ENCODE results near the gene CNTN3.

Gene CNTN3

GRCh38 chr3:74639681-74640080, 25.2 kb upstream of the CNTN3 start:
- H3K4me1 ChIP-seq (ENCODE audit: control insufficient read depth in 1 of 2, insufficient read depth in 2 of 2, low read length in 2 of 2), result no peaks in the 10 kb centered on the region
- H3K27me3 ChIP-seq (ENCODE audit: control insufficient read depth in 1 of 2, insufficient read depth in 2 of 2, low read length in 2 of 2), result no peaks in the 10 kb centered on the region
- no peak overlapping the region for H3K27ac ChIP-seq (ENCODE audit: low read depth, low read length)
- H3K36me3 ChIP-seq (ENCODE audit: control insufficient read depth in 1 of 2, insufficient read depth in 2 of 2, low read length in 2 of 2), result no peaks in the 10 kb centered on the region
- no peak overlapping the region for H3K4me3 ChIP-seq (ENCODE audit: low read depth in 1 of 2, low read length in 2 of 2)
- no peak overlapping the region for H3K9ac ChIP-seq (ENCODE audit: low read depth in 1 of 2, low read length in 2 of 2)
- H3K9me3 ChIP-seq (ENCODE audit: control insufficient read depth in 1 of 2, low read length in 2 of 2), result no peaks in the 10 kb centered on the region

DNA sequence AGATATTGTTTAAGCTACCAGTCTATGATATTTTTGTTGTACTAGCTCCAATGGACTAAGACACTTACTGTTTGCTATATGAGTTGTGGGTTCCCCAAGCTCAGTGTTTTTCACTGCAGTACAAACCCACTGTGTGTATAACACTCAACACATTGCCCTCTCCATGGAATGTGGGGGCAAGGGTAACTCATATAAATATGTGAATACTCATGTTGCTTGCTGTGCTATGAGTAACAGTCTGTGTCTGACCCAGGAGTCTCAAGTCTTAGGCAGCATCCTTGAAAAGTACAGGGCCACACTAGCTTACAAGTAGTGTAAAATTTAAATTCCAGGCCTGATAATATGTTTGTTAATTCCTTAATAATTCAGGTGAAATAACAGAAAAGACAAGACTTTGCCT, 22.5 kb upstream of the CNTN3 start:
- H3K9ac ChIP-seq (ENCODE audit: low read depth in 1 of 2, low read length in 2 of 2), result no peak overlapping the region
- no peaks in the 10 kb centered on the region for H3K9me3 ChIP-seq (ENCODE audit: control insufficient read depth in 1 of 2, low read length in 2 of 2)
- no peak overlapping the region for H3K4me3 ChIP-seq (ENCODE audit: low read depth in 1 of 2, low read length in 2 of 2)
- H3K27me3 ChIP-seq (ENCODE audit: control insufficient read depth in 1 of 2, insufficient read depth in 2 of 2, low read length in 2 of 2), result no peaks in the 10 kb centered on the region
- no peaks in the 10 kb centered on the region for H3K4me1 ChIP-seq (ENCODE audit: control insufficient read depth in 1 of 2, insufficient read depth in 2 of 2, low read length in 2 of 2)
- H3K27ac ChIP-seq (ENCODE audit: low read depth, low read length), result no peak overlapping the region
- H3K36me3 ChIP-seq (ENCODE audit: control insufficient read depth in 1 of 2, insufficient read depth in 2 of 2, low read length in 2 of 2), result no peaks in the 10 kb centered on the region

DNA sequence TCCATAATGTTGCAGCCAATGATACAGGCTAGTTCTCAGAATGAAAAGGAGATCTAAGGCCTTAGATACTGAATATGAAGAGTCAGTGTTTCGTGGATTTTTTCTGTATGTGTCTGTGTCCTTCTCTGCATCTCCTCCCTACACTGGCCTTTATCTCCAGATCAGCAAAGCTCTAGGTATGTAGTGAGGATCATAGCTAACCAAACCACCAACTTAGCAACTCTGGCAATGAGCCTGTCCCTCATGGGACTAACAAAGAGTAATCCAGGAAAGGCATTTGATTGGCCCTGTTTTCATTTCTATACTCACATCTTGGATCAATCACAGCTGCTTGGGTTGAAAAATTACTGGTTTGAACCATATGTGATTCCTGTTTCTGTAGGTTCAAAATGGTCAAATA, 18.6 kb upstream of the CNTN3 start:
- H3K27ac ChIP-seq (ENCODE audit: low read depth, low read length), result no peak overlapping the region
- no peak overlapping the region for H3K9ac ChIP-seq (ENCODE audit: low read depth in 1 of 2, low read length in 2 of 2)
- no peaks in the 10 kb centered on the region for H3K4me1 ChIP-seq (ENCODE audit: control insufficient read depth in 1 of 2, insufficient read depth in 2 of 2, low read length in 2 of 2)
- H3K36me3 ChIP-seq (ENCODE audit: control insufficient read depth in 1 of 2, insufficient read depth in 2 of 2, low read length in 2 of 2), result no peaks in the 10 kb centered on the region
- H3K9me3 ChIP-seq (ENCODE audit: control insufficient read depth in 1 of 2, low read length in 2 of 2), result no peaks in the 10 kb centered on the region
- H3K4me3 ChIP-seq (ENCODE audit: low read depth in 1 of 2, low read length in 2 of 2), result no peak overlapping the region
- H3K27me3 ChIP-seq (ENCODE audit: control insufficient read depth in 1 of 2, insufficient read depth in 2 of 2, low read length in 2 of 2), result no peaks in the 10 kb centered on the region

- H3K4me1 ChIP-seq (ENCODE audit: control insufficient read depth in 1 of 2, insufficient read depth in 2 of 2, low read length in 2 of 2), result no peaks in the 10 kb centered on the region
- H3K27me3 ChIP-seq (ENCODE audit: control insufficient read depth in 1 of 2, insufficient read depth in 2 of 2, low read length in 2 of 2), result no peaks in the 10 kb centered on the region
- H3K36me3 ChIP-seq (ENCODE audit: control insufficient read depth in 1 of 2, insufficient read depth in 2 of 2, low read length in 2 of 2), result no peaks in the 10 kb centered on the region
- H3K27ac ChIP-seq (ENCODE audit: low read depth, low read length), result no peak overlapping the region
- no peak overlapping the region for H3K9ac ChIP-seq (ENCODE audit: low read depth in 1 of 2, low read length in 2 of 2)
- no peak overlapping the region for H3K4me3 ChIP-seq (ENCODE audit: low read depth in 1 of 2, low read length in 2 of 2)
- no peaks in the 10 kb centered on the region for H3K9me3 ChIP-seq (ENCODE audit: control insufficient read depth in 1 of 2, low read length in 2 of 2)
Measured at GRCh38 chr3:74631351-74632140, 17.1 kb upstream of the CNTN3 start.

- no peak overlapping the region for H3K4me3 ChIP-seq (ENCODE audit: low read depth in 1 of 2, low read length in 2 of 2)
- no peaks in the 10 kb centered on the region for H3K27me3 ChIP-seq (ENCODE audit: control insufficient read depth in 1 of 2, insufficient read depth in 2 of 2, low read length in 2 of 2)
- no peak overlapping the region for H3K27ac ChIP-seq (ENCODE audit: low read depth, low read length)
- no peaks in the 10 kb centered on the region for H3K36me3 ChIP-seq (ENCODE audit: control insufficient read depth in 1 of 2, insufficient read depth in 2 of 2, low read length in 2 of 2)
- no peaks in the 10 kb centered on the region for H3K4me1 ChIP-seq (ENCODE audit: control insufficient read depth in 1 of 2, insufficient read depth in 2 of 2, low read length in 2 of 2)
- no peaks in the 10 kb centered on the region for H3K9me3 ChIP-seq (ENCODE audit: control insufficient read depth in 1 of 2, low read length in 2 of 2)
- H3K9ac ChIP-seq (ENCODE audit: low read depth in 1 of 2, low read length in 2 of 2), result no peak overlapping the region
Measured at GRCh38 chr3:74630602-74631001, 16.1 kb upstream of the CNTN3 start.

DNA sequence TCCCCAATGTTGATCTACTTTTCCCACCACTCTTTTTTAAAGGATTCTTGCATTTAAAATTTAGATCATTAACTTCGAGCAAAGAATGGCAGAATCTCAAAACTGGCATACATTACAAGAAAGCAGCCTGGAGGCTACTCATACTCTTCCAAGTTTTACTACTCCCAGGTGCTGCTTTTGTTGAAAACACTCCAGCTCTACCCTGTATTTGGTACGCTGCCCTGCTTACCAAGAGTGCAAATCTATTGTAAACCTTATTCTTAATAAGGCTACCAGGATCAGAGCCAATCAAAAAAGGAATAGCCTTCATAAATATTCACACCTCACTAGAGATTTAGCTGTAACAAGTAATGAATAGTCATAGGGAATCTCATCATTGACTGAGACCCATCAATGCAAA, 11.6 kb upstream of the CNTN3 start:
- H3K27me3 ChIP-seq (ENCODE audit: control insufficient read depth in 1 of 2, insufficient read depth in 2 of 2, low read length in 2 of 2), result no peaks in the 10 kb centered on the region
- no peak overlapping the region for H3K9ac ChIP-seq (ENCODE audit: low read depth in 1 of 2, low read length in 2 of 2)
- H3K9me3 ChIP-seq (ENCODE audit: control insufficient read depth in 1 of 2, low read length in 2 of 2), result no peaks in the 10 kb centered on the region
- H3K27ac ChIP-seq (ENCODE audit: low read depth, low read length), result no peak overlapping the region
- no peaks in the 10 kb centered on the region for H3K4me1 ChIP-seq (ENCODE audit: control insufficient read depth in 1 of 2, insufficient read depth in 2 of 2, low read length in 2 of 2)
- H3K36me3 ChIP-seq (ENCODE audit: control insufficient read depth in 1 of 2, insufficient read depth in 2 of 2, low read length in 2 of 2), result no peaks in the 10 kb centered on the region
- H3K4me3 ChIP-seq (ENCODE audit: low read depth in 1 of 2, low read length in 2 of 2), result no peak overlapping the region

DNA sequence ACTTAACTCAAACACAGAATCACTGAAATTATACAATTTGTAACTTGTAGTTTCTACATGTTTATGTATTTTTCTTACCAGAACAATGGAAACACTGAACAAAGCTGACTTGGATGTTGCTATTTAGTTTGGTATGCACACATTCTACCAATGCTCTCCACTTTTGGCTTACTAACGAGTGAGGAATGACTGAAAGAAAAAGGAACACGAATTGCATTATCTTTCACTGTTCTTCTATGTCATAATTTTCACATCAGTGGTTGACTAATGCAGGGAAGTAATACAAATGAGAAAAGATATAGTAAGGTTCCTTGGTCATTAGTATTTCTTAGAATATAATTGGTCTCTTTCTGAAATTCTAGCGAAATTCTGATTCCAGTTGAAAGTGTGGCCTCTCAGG, 9.8 kb upstream of the CNTN3 start:
- no peaks in the 10 kb centered on the region for H3K36me3 ChIP-seq (ENCODE audit: control insufficient read depth in 1 of 2, insufficient read depth in 2 of 2, low read length in 2 of 2)
- H3K9ac ChIP-seq (ENCODE audit: low read depth in 1 of 2, low read length in 2 of 2), result no peak overlapping the region
- no peaks in the 10 kb centered on the region for H3K4me1 ChIP-seq (ENCODE audit: control insufficient read depth in 1 of 2, insufficient read depth in 2 of 2, low read length in 2 of 2)
- H3K4me3 ChIP-seq (ENCODE audit: low read depth in 1 of 2, low read length in 2 of 2), result no peak overlapping the region
- H3K27me3 ChIP-seq (ENCODE audit: control insufficient read depth in 1 of 2, insufficient read depth in 2 of 2, low read length in 2 of 2), result no peaks in the 10 kb centered on the region
- no peak overlapping the region for H3K27ac ChIP-seq (ENCODE audit: low read depth, low read length)
- no peaks in the 10 kb centered on the region for H3K9me3 ChIP-seq (ENCODE audit: control insufficient read depth in 1 of 2, low read length in 2 of 2)

- no peak overlapping the region for H3K4me3 ChIP-seq (ENCODE audit: low read depth in 1 of 2, low read length in 2 of 2)
- H3K27ac ChIP-seq (ENCODE audit: low read depth, low read length), result no peak overlapping the region
- H3K4me1 ChIP-seq (ENCODE audit: control insufficient read depth in 1 of 2, insufficient read depth in 2 of 2, low read length in 2 of 2), result no peaks in the 10 kb centered on the region
- no peaks in the 10 kb centered on the region for H3K27me3 ChIP-seq (ENCODE audit: control insufficient read depth in 1 of 2, insufficient read depth in 2 of 2, low read length in 2 of 2)
- H3K36me3 ChIP-seq (ENCODE audit: control insufficient read depth in 1 of 2, insufficient read depth in 2 of 2, low read length in 2 of 2), result no peaks in the 10 kb centered on the region
- H3K9ac ChIP-seq (ENCODE audit: low read depth in 1 of 2, low read length in 2 of 2), result no peak overlapping the region
- H3K9me3 ChIP-seq (ENCODE audit: control insufficient read depth in 1 of 2, low read length in 2 of 2), result no peaks in the 10 kb centered on the region
Measured at GRCh38 chr3:74623261-74623836, 8.9 kb upstream of the CNTN3 start.

DNA sequence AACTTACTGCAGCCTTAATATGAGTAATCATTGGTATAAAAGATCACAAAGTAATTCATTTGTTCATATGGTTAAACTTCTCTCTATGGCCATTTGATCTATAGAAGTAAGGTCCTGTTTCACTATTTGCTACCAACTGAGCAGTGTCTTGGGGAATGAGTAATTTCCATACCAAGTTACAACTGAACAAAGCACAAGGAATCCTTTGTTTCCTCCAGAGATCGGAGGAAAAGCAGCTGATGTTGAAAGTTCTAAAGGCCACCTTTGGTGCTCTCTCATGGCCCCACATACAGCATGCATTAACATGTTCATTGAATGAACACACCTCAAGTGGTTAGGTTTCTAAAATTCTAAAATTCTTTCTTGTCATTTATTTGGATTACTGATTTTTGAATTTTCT, 7.1 kb upstream of the CNTN3 start:
- no peaks in the 10 kb centered on the region for H3K27me3 ChIP-seq (ENCODE audit: control insufficient read depth in 1 of 2, insufficient read depth in 2 of 2, low read length in 2 of 2)
- H3K4me1 ChIP-seq (ENCODE audit: control insufficient read depth in 1 of 2, insufficient read depth in 2 of 2, low read length in 2 of 2), result no peaks in the 10 kb centered on the region
- H3K27ac ChIP-seq (ENCODE audit: low read depth, low read length), result no peak overlapping the region
- H3K4me3 ChIP-seq (ENCODE audit: low read depth in 1 of 2, low read length in 2 of 2), result no peak overlapping the region
- H3K36me3 ChIP-seq (ENCODE audit: control insufficient read depth in 1 of 2, insufficient read depth in 2 of 2, low read length in 2 of 2), result no peaks in the 10 kb centered on the region
- H3K9ac ChIP-seq (ENCODE audit: low read depth in 1 of 2, low read length in 2 of 2), result no peak overlapping the region
- H3K9me3 ChIP-seq (ENCODE audit: control insufficient read depth in 1 of 2, low read length in 2 of 2), result no peaks in the 10 kb centered on the region

- no peaks in the 10 kb centered on the region for H3K36me3 ChIP-seq (ENCODE audit: control insufficient read depth in 1 of 2, insufficient read depth in 2 of 2, low read length in 2 of 2)
- peaks cover 0 to 12% of the 10 kb centered on the region in 2 donors for H3K27me3 ChIP-seq (ENCODE audit: control insufficient read depth in 1 of 2, insufficient read depth in 2 of 2, low read length in 2 of 2)
- no peak overlapping the region for H3K9ac ChIP-seq (ENCODE audit: low read depth in 1 of 2, low read length in 2 of 2)
- H3K9me3 ChIP-seq (ENCODE audit: control insufficient read depth in 1 of 2, low read length in 2 of 2), result no peaks in the 10 kb centered on the region
- no peak overlapping the region for H3K4me3 ChIP-seq (ENCODE audit: low read depth in 1 of 2, low read length in 2 of 2)
- no peaks in the 10 kb centered on the region for H3K4me1 ChIP-seq (ENCODE audit: control insufficient read depth in 1 of 2, insufficient read depth in 2 of 2, low read length in 2 of 2)
- H3K27ac ChIP-seq (ENCODE audit: low read depth, low read length), result no peak overlapping the region
Measured at GRCh38 chr3:74617776-74618175, 3.3 kb upstream of the CNTN3 start.
